Keratinocyte (primary cell): ENCODE data around the gene COL25A1. TPM values are rescaled to one million over a fixed set of nuclear protein-coding genes. Genes with fewer than 3 reads are reported as not detected.

ENCODE experiments used
- DNase-seq: peaks from one replicate; pipeline ENCODE4 v3.0.0-alpha.2; 2011; ENCODE audit warnings: low read depth, missing footprints, low spot score
- FAIRE-seq: peaks from 2 replicates; lab custom pipeline; 2011; peaks lifted over from hg19 to GRCh38; lab: Jason Lieb, UNC
- H2AFZ ChIP-seq: 2 replicates; pipeline ENCODE4 v1.6.0; 2012; ENCODE audit warnings: low read length, control low read depth, inconsistent platforms; ENCODE audit not compliant: control insufficient read depth
- H3K27ac ChIP-seq: 2 replicates; pipeline ENCODE4 v1.5.1; 2011; ENCODE audit warnings: low read length; ENCODE audit not compliant: control insufficient read depth, insufficient read depth
- H3K27me3 ChIP-seq: 3 replicates; pipeline ENCODE4 v1.6.0; 2011; ENCODE audit warnings: low read length; ENCODE audit not compliant: control insufficient read depth, insufficient read depth; ENCODE audit errors: extremely low read depth
- H3K36me3 ChIP-seq, 2 experiments: 2 replicates in 1 of 2; 3 replicates in 1 of 2; pipeline ENCODE4 v1.5.1; 2011; ENCODE audit warnings: low read length in 2 of 2, mild to moderate bottlenecking in 1 of 2; ENCODE audit not compliant: control insufficient read depth in 2 of 2, insufficient read depth in 2 of 2; ENCODE audit errors: extremely low read depth in 1 of 2
- H3K4me1 ChIP-seq: 3 replicates; pipeline ENCODE4 v1.5.1; 2011; ENCODE audit warnings: low read length; ENCODE audit not compliant: control insufficient read depth, insufficient read depth; ENCODE audit errors: extremely low read depth
- H3K4me2 ChIP-seq: 3 replicates; pipeline ENCODE4 v1.6.0; 2011; ENCODE audit warnings: low read depth, low read length; ENCODE audit not compliant: control insufficient read depth, insufficient read depth; ENCODE audit errors: extremely low read depth
- H3K4me3 ChIP-seq, 3 experiments: fragments of 200-600 bp in 1 of 3; sonication (generic) in 1 of 3; 2 replicates in 2 of 3; 3 replicates in 1 of 3; pipeline ENCODE4 v1.5.1; 2011 to 2016; ENCODE audit warnings: low read length in 3 of 3, mild to moderate bottlenecking in 3 of 3, control low read depth in 2 of 3, inconsistent platforms in 1 of 3, low read depth in 1 of 3, mixed read lengths in 1 of 3, mixed run types in 1 of 3, moderate library complexity in 1 of 3; ENCODE audit not compliant: control insufficient read depth in 2 of 3, insufficient read depth in 2 of 3; ENCODE audit errors: extremely low read depth in 1 of 3
- H3K79me2 ChIP-seq: 2 replicates; pipeline ENCODE4 v1.6.0; 2012; ENCODE audit warnings: low read length; ENCODE audit not compliant: control insufficient read depth, insufficient read depth
- H3K9ac ChIP-seq: 3 replicates; pipeline ENCODE4 v1.6.0; 2011; ENCODE audit warnings: low read length; ENCODE audit not compliant: control insufficient read depth, insufficient read depth; ENCODE audit errors: extremely low read depth
- H3K9me1 ChIP-seq: 3 replicates; pipeline ENCODE4 v1.6.0; 2011; ENCODE audit warnings: low read length; ENCODE audit not compliant: control insufficient read depth, insufficient read depth; ENCODE audit errors: extremely low read depth
- H3K9me3 ChIP-seq: 2 replicates; pipeline ENCODE4 v1.5.1; 2012; ENCODE audit warnings: low read depth, low read length; ENCODE audit not compliant: control insufficient read depth
- H4K20me1 ChIP-seq: 3 replicates; pipeline ENCODE4 v1.6.0; 2011; ENCODE audit warnings: low read length; ENCODE audit not compliant: control insufficient read depth, insufficient read depth; ENCODE audit errors: extremely low read depth
- EZH2 ChIP-seq: IDR thresholded peaks from one replicate; pipeline ENCODE4 v1.6.1; 2012; ENCODE audit warnings: inconsistent platforms, mild to moderate bottlenecking, low read length, moderate library complexity
- dilution Hi-C: fragments of 300-500 bp; cut with MboI; formaldehyde crosslinking; loops from one replicate; pipeline ENCODE4 v1.7.0; 2020; ENCODE audit warnings: low sequenced_read_pairs; ENCODE audit not compliant: extremely low pct_ligation_motif_present
- polyA plus RNA-seq, 5 experiments: library from polyadenylated mRNA; depleted of rRNA in 3 of 5; stranded (reverse) in 3 of 5; stranded (forward) in 1 of 5; unstranded in 1 of 5; fragments of >200 nt; gene quantifications; 1 replicate in 1 of 5; 2 replicates in 3 of 5; 3 replicates in 1 of 5; pipeline versions ENCODE4 v1.2.1 to v1.2.3, GENCODE V29; 2011 to 2012; ENCODE audit warnings: missing spikeins in 2 of 5, low read depth in 1 of 5, low replicate concordance in 1 of 5
- TF ChIP-seq, protein P1 (sequence below), 3 experiments: IDR thresholded peaks in 1 of 3; conservative IDR thresholded peaks in 1 of 3; optimal IDR thresholded peaks in 1 of 3; 2 replicates in 2 of 3; 3 replicates in 1 of 3; pipeline versions ENCODE3 to v1.5.1; 2011; ENCODE audit warnings: low read length in 3 of 3, mild to moderate bottlenecking in 3 of 3, moderate library complexity in 2 of 3, control low read depth in 1 of 3, inconsistent platforms in 1 of 3; ENCODE audit not compliant: insufficient read depth in 2 of 3; ENCODE audit errors: extremely low read depth in 1 of 3

The COL25A1 gene
- polyA plus RNA-seq, 1 donor (not counting 4 experiments of a cell fraction or from before 2014, with no cell fraction given): not detected

GRCh38 chr4:108813261-108813660, 489.2 kb downstream of the COL25A1 start:
- Histone ChIP-seq H3K27me3 (no peaks in the 10 kb centered on the region), H3K9me1 (no peaks in the 10 kb centered on the region), H3K4me3 (no peak overlapping the region), H3K9me3 (no peaks in the 10 kb centered on the region), H3K4me2 (no peak overlapping the region), H3K9ac (no peak overlapping the region), H3K27ac (no peak overlapping the region), H3K79me2 (no peaks in the 10 kb centered on the region), H2AFZ (no peak overlapping the region), H3K36me3 (no peaks in the 10 kb centered on the region), H4K20me1 (no peaks in the 10 kb centered on the region), H3K4me1 (peaks cover 2% of the 10 kb centered on the region)
- dilution Hi-C loops: no loop called here
- TF ChIP-seq EZH2: no peak
- TF ChIP-seq, protein P1, sequence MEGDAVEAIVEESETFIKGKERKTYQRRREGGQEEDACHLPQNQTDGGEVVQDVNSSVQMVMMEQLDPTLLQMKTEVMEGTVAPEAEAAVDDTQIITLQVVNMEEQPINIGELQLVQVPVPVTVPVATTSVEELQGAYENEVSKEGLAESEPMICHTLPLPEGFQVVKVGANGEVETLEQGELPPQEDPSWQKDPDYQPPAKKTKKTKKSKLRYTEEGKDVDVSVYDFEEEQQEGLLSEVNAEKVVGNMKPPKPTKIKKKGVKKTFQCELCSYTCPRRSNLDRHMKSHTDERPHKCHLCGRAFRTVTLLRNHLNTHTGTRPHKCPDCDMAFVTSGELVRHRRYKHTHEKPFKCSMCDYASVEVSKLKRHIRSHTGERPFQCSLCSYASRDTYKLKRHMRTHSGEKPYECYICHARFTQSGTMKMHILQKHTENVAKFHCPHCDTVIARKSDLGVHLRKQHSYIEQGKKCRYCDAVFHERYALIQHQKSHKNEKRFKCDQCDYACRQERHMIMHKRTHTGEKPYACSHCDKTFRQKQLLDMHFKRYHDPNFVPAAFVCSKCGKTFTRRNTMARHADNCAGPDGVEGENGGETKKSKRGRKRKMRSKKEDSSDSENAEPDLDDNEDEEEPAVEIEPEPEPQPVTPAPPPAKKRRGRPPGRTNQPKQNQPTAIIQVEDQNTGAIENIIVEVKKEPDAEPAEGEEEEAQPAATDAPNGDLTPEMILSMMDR (optimal IDR thresholded peaks at IDR 0.05 in 1 of 3, IDR thresholded peaks at IDR 0.05 in 1 of 3, conservative IDR thresholded peaks at IDR 0.05 in 1 of 3; ENCODE audit: extremely low read depth in 1 of 3, insufficient read depth in 2 of 3, low read length in 3 of 3): no peak
- no peak for DNase-seq
- FAIRE-seq: peak; percentile 66

GRCh38 chr4:108811486-108811885, 491.0 kb downstream of the COL25A1 start:
- Histone ChIP-seq H3K27me3 (no peaks in the 10 kb centered on the region), H4K20me1 (no peaks in the 10 kb centered on the region), H2AFZ (no peak overlapping the region), H3K9me1 (no peaks in the 10 kb centered on the region), H3K27ac (no peak overlapping the region), H3K79me2 (no peaks in the 10 kb centered on the region), H3K4me3 (no peak overlapping the region), H3K36me3 (no peaks in the 10 kb centered on the region), H3K4me2 (no peak overlapping the region), H3K9me3 (no peaks in the 10 kb centered on the region), H3K4me1 (peaks cover 2% of the 10 kb centered on the region), H3K9ac (no peak overlapping the region)
- TF ChIP-seq, protein P1 (optimal IDR thresholded peaks at IDR 0.05 in 1 of 3, IDR thresholded peaks at IDR 0.05 in 1 of 3, conservative IDR thresholded peaks at IDR 0.05 in 1 of 3; ENCODE audit: extremely low read depth in 1 of 3, insufficient read depth in 2 of 3, low read length in 3 of 3): no peak
- no peak for TF ChIP-seq EZH2
- FAIRE-seq: no peak
- no peak for DNase-seq
- dilution Hi-C loops: no loop called here
